Astrocyte (in vitro differentiated cells and primary cell): ENCODE measurements around the gene PPBP. TPM values are rescaled to one million over a fixed set of nuclear protein-coding genes. Genes with fewer than 3 reads are reported as not detected.

ENCODE experiments used
- DNase-seq: peaks from one replicate; pipeline ENCODE4 v3.0.0-alpha.2; 2010; ENCODE audit warnings: low read depth
- FAIRE-seq: peaks from 2 replicates; lab custom pipeline; 2011; peaks lifted over from hg19 to GRCh38; lab: Jason Lieb, UNC
- H2AFZ ChIP-seq: 2 replicates; pipeline ENCODE4 v1.6.0; 2012; ENCODE audit warnings: low read depth, low read length, inconsistent platforms
- H3K27ac ChIP-seq: 2 replicates; pipeline ENCODE4 v1.5.1; 2011; ENCODE audit warnings: low read depth, low read length, inconsistent platforms
- H3K27me3 ChIP-seq: 2 replicates; pipeline ENCODE4 v1.6.0; 2011; ENCODE audit warnings: low read length, inconsistent platforms; ENCODE audit not compliant: insufficient read depth
- H3K36me3 ChIP-seq: 2 replicates; pipeline ENCODE4 v1.5.1; 2011; ENCODE audit warnings: low read length, inconsistent platforms; ENCODE audit not compliant: insufficient read depth
- H3K4me1 ChIP-seq: 2 replicates; pipeline ENCODE4 v1.5.1; 2011; ENCODE audit warnings: low read length, inconsistent platforms; ENCODE audit not compliant: insufficient read depth
- H3K4me2 ChIP-seq: 2 replicates; pipeline ENCODE4 v1.6.0; 2012; ENCODE audit warnings: low read length, inconsistent platforms
- H3K4me3 ChIP-seq: 2 replicates; pipeline ENCODE4 v1.5.1; 2011; ENCODE audit warnings: low read depth, mild to moderate bottlenecking, low read length, inconsistent platforms; ENCODE audit not compliant: insufficient read depth
- H3K79me2 ChIP-seq: 2 replicates; pipeline ENCODE4 v1.6.0; 2012; ENCODE audit warnings: mild to moderate bottlenecking, low read length, inconsistent platforms; ENCODE audit not compliant: insufficient read depth
- H3K9ac ChIP-seq: 2 replicates; pipeline ENCODE4 v1.6.0; 2012; ENCODE audit warnings: mild to moderate bottlenecking, low read length, inconsistent platforms
- H3K9me3 ChIP-seq: 2 replicates; pipeline ENCODE4 v1.5.1; 2012; ENCODE audit warnings: low read depth, mild to moderate bottlenecking, low read length, inconsistent platforms; ENCODE audit not compliant: insufficient read depth
- H4K20me1 ChIP-seq: 2 replicates; pipeline ENCODE4 v1.6.0; 2012; ENCODE audit warnings: low read length, inconsistent platforms; ENCODE audit not compliant: insufficient read depth
- H3K27ac Mint-ChIP-seq: one replicate; pipeline ENCODE4 v1.8.0; 2021; ENCODE audit warnings: mild to moderate bottlenecking, mixed read lengths; ENCODE audit not compliant: unreplicated experiment
- H3K27me3 Mint-ChIP-seq: one replicate; pipeline ENCODE4 v1.8.0; 2021; ENCODE audit warnings: low read depth, mixed read lengths; ENCODE audit not compliant: unreplicated experiment
- H3K36me3 Mint-ChIP-seq: one replicate; pipeline ENCODE4 v1.8.0; 2021; ENCODE audit warnings: low read depth, mixed read lengths; ENCODE audit not compliant: unreplicated experiment
- H3K4me1 Mint-ChIP-seq: one replicate; pipeline ENCODE4 v1.8.0; 2021; ENCODE audit warnings: low read depth, mixed read lengths; ENCODE audit not compliant: unreplicated experiment
- H3K4me3 Mint-ChIP-seq: one replicate; pipeline ENCODE4 v1.8.0; 2021; ENCODE audit warnings: mild to moderate bottlenecking, moderate library complexity, mixed read lengths; ENCODE audit not compliant: unreplicated experiment
- H3K9me3 Mint-ChIP-seq: one replicate; pipeline ENCODE4 v1.8.0; 2021; ENCODE audit warnings: mild to moderate bottlenecking, mixed read lengths; ENCODE audit not compliant: unreplicated experiment
- EZH2 ChIP-seq: IDR thresholded peaks from 2 replicates; pipeline ENCODE4 v1.6.1; 2012; ENCODE audit warnings: mild to moderate bottlenecking, low read length, inconsistent platforms; ENCODE audit not compliant: insufficient read depth
- total RNA-seq: library from RNA; stranded (reverse); gene quantifications from 2 replicates; pipeline ENCODE4 v1.2.1, GENCODE V29; 2021
- TF ChIP-seq, protein P1 (sequence below): IDR thresholded peaks from 2 replicates; pipeline ENCODE4 v1.5.1; 2011; ENCODE audit warnings: low read depth, mild to moderate bottlenecking, inconsistent platforms, low read length, moderate library complexity; ENCODE audit not compliant: insufficient read depth

The PPBP gene
- total RNA-seq, 1 donor from 2014 or later: not detected

- H3K27ac ChIP-seq: peak overlapping the region; percentile 58
- no peak overlapping the region for H3K4me3 ChIP-seq
- Mint-ChIP-seq H3K27me3 (no peaks in the 10 kb centered on the region), H3K4me3 (no peak overlapping the region), H3K36me3 (no peaks in the 10 kb centered on the region), H3K9me3 (no peaks in the 10 kb centered on the region), H3K27ac (peak overlapping the region; percentile 68), H3K4me1 (peaks cover 21% of the 10 kb centered on the region)
- TF ChIP-seq EZH2: no peak
- TF ChIP-seq, protein P1, sequence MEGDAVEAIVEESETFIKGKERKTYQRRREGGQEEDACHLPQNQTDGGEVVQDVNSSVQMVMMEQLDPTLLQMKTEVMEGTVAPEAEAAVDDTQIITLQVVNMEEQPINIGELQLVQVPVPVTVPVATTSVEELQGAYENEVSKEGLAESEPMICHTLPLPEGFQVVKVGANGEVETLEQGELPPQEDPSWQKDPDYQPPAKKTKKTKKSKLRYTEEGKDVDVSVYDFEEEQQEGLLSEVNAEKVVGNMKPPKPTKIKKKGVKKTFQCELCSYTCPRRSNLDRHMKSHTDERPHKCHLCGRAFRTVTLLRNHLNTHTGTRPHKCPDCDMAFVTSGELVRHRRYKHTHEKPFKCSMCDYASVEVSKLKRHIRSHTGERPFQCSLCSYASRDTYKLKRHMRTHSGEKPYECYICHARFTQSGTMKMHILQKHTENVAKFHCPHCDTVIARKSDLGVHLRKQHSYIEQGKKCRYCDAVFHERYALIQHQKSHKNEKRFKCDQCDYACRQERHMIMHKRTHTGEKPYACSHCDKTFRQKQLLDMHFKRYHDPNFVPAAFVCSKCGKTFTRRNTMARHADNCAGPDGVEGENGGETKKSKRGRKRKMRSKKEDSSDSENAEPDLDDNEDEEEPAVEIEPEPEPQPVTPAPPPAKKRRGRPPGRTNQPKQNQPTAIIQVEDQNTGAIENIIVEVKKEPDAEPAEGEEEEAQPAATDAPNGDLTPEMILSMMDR: no peak
- H2AFZ ChIP-seq: no peak overlapping the region
- H3K27me3 ChIP-seq: peaks cover 14% of the 10 kb centered on the region
- H3K4me2 ChIP-seq: peak overlapping the region; percentile 51
- peaks cover 10% of the 10 kb centered on the region for H3K4me1 ChIP-seq
- no peaks in the 10 kb centered on the region for H3K79me2 ChIP-seq
- no peaks in the 10 kb centered on the region for H3K9me3 ChIP-seq
- FAIRE-seq: no peak
- no peaks in the 10 kb centered on the region for H4K20me1 ChIP-seq
- peak overlapping the region; percentile 36 for H3K9ac ChIP-seq
- DNase-seq: no peak
- H3K36me3 ChIP-seq: no peaks in the 10 kb centered on the region
These were observed 8.5 kb downstream of the PPBP start for GRCh38 chr4:73979407-73979957.

DNA sequence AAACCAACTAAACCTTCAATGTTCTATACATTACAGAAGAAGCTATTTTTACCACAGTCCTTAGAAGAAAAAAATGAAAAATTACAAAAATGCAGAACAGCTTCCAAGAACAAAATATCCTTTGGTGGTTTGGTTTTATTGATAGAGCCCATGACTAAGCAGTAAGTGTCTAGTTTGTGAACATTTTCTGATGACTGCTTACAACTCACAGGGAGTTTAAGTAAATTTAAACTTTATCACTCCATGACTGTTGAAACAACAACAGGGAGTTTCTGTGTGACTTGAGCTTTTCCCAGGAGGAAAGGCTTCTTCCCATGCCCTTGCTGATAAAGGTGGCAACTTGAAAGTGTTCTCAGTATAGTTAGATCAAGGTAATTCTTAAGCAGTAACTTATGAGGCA, 9.1 kb downstream of the PPBP start:
- peak; percentile 64 for FAIRE-seq
- peak overlapping the region; percentile 51 for H3K4me2 ChIP-seq

DNA sequence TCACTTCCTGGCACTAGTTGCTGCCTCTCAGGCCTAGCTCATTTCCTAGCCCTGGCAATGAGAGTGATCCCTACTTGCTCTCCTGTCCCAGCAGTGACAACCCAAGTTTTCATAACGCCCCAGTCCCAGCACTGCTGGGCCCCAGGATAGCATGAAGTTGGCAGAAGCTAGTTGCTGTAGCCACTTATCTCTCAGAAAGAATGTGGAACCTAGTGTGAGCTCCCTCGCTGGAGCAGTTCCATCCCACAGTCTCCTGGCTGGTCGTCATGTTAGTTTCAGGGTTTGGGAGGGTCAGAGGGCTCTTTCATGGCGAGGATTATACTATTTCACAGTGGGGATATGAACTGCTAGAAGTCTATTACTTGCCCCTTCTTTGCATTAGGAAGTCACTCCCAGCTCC, 11.3 kb downstream of the PPBP start:
- Histone ChIP-seq H3K79me2 (no peaks in the 10 kb centered on the region), H3K27ac (no peak overlapping the region), H3K9ac (no peak overlapping the region), H3K4me2 (peak overlapping the region; percentile 21), H2AFZ (no peak overlapping the region), H3K36me3 (no peaks in the 10 kb centered on the region), H3K27me3 (peaks cover 7% of the 10 kb centered on the region), H3K4me3 (no peak overlapping the region), H4K20me1 (no peaks in the 10 kb centered on the region), H3K9me3 (no peaks in the 10 kb centered on the region), H3K4me1 (peaks cover 10% of the 10 kb centered on the region)
- Mint-ChIP-seq H3K4me1 (peaks cover 21% of the 10 kb centered on the region), H3K36me3 (no peaks in the 10 kb centered on the region), H3K9me3 (peaks cover 8% of the 10 kb centered on the region), H3K27me3 (no peaks in the 10 kb centered on the region), H3K4me3 (no peak overlapping the region), H3K27ac (no peak overlapping the region)
- FAIRE-seq: no peak
- DNase-seq: peak; percentile 65
- no peak for TF ChIP-seq EZH2
- TF ChIP-seq, protein P1: no peak

More for the DNA sequence above, 9.1 kb downstream of the PPBP start:
- Mint-ChIP-seq H3K4me3 (no peak overlapping the region), H3K27ac (peak overlapping the region; percentile 68), H3K36me3 (no peaks in the 10 kb centered on the region), H3K27me3 (no peaks in the 10 kb centered on the region), H3K4me1 (peaks cover 21% of the 10 kb centered on the region), H3K9me3 (peaks cover under 1% of the 10 kb centered on the region)
- Histone ChIP-seq H3K36me3 (no peaks in the 10 kb centered on the region), H3K9ac (peak overlapping the region; percentile 36), H3K4me1 (peaks cover 10% of the 10 kb centered on the region), H3K79me2 (no peaks in the 10 kb centered on the region), H3K27me3 (peaks cover 14% of the 10 kb centered on the region), H3K4me3 (no peak overlapping the region), H2AFZ (no peak overlapping the region), H3K9me3 (no peaks in the 10 kb centered on the region), H4K20me1 (no peaks in the 10 kb centered on the region), H3K27ac (peak overlapping the region; percentile 58)
- no peak for TF ChIP-seq EZH2
- TF ChIP-seq, protein P1: no peak
- peak; percentile 92 for DNase-seq
